Common myeloid progenitor, CD34-positive (primary cell): Measurements from ENCODE around the gene VAPA.
A peak's percentile ranks its signal among the peaks of the same experiment; 100 is the strongest.

ENCODE experiments used
- CTCF ChIA-PET: fragments of 350-600 bp; sonication (Branson Sonifier 250); formaldehyde crosslinking; loops from one replicate; lab custom pipeline; 2021; ENCODE audit warnings: antibody characterized with exemption; lab: Charles Lee
- POLR2A ChIA-PET: fragments of 350-600 bp; sonication (Branson Sonifier 250); formaldehyde crosslinking; loops from one replicate; lab custom pipeline; 2021; ENCODE audit warnings: antibody characterized with exemption; lab: Charles Lee
- DNase-seq, 3 donors: peaks; one replicate each; pipeline versions ENCODE4 v3.0.0 to v3.0.0-alpha.2; 2013
- H3K27ac ChIP-seq, 2 experiments: 1 replicate in 1 of 2; 2 replicates in 1 of 2; pipeline ENCODE4 v1.7.0; 2013; ENCODE audit warnings: inconsistent platforms in 2 of 2, low read length in 2 of 2, mild to moderate bottlenecking in 2 of 2, low read depth in 1 of 2, moderate library complexity in 1 of 2; ENCODE audit not compliant: severe bottlenecking in 2 of 2, insufficient read depth in 1 of 2, poor library complexity in 1 of 2
- H3K27me3 ChIP-seq, 5 experiments: replicated peaks in 2 of 5; 1 replicate in 3 of 5; 2 replicates in 2 of 5; pipeline versions ENCODE4 v1.6.1 to v1.7.0; 2013; ENCODE audit warnings: low read length in 4 of 5, mild to moderate bottlenecking in 2 of 5, moderate library complexity in 2 of 5, inconsistent platforms in 1 of 5; ENCODE audit not compliant: insufficient read depth in 5 of 5, control insufficient read depth in 4 of 5
- H3K36me3 ChIP-seq, 4 experiments: 1 replicate in 2 of 4; 2 replicates in 2 of 4; pipeline versions ENCODE4 v1.6.1 to v1.7.0; 2013; ENCODE audit warnings: low read length in 3 of 4, control low read depth in 1 of 4, mild to moderate bottlenecking in 1 of 4; ENCODE audit not compliant: control insufficient read depth in 4 of 4, insufficient read depth in 4 of 4
- H3K4me1 ChIP-seq, 4 experiments: 1 replicate in 3 of 4; 2 replicates in 1 of 4; pipeline versions ENCODE4 v1.6.1 to v1.7.1; 2013; ENCODE audit warnings: low read length in 3 of 4, mild to moderate bottlenecking in 3 of 4, control low read depth in 1 of 4, inconsistent platforms in 1 of 4, moderate library complexity in 1 of 4; ENCODE audit not compliant: control insufficient read depth in 4 of 4, insufficient read depth in 4 of 4; ENCODE audit errors: control extremely low read depth in 1 of 4
- H3K4me3 ChIP-seq, 7 experiments: 1 replicate in 4 of 7; 2 replicates in 3 of 7; pipeline versions ENCODE4 v1.5.1 to v1.7.0; 2013; ENCODE audit warnings: mild to moderate bottlenecking in 7 of 7, low read length in 6 of 7, moderate library complexity in 6 of 7, inconsistent platforms in 2 of 7, low read depth in 2 of 7, control low read depth in 1 of 7; ENCODE audit not compliant: insufficient read depth in 4 of 7, control insufficient read depth in 1 of 7; ENCODE audit errors: extremely low read depth in 1 of 7
- H3K9me3 ChIP-seq, 5 experiments: 1 replicate in 4 of 5; 2 replicates in 1 of 5; pipeline versions ENCODE4 v1.6.1 to v1.7.1; 2013; ENCODE audit warnings: low read length in 4 of 5, mild to moderate bottlenecking in 2 of 5, inconsistent platforms in 1 of 5, low read depth in 1 of 5, moderate library complexity in 1 of 5; ENCODE audit not compliant: control insufficient read depth in 4 of 5, insufficient read depth in 2 of 5; ENCODE audit errors: control extremely low read depth in 1 of 5
- WGBS: methylation state at CpG from one replicate; pipeline ENCODE4 v1.1.5; 2013; ENCODE audit not compliant: insufficient coverage; 5-methylcytosine and 5-hydroxymethylcytosine counted together

The VAPA gene

DNA sequence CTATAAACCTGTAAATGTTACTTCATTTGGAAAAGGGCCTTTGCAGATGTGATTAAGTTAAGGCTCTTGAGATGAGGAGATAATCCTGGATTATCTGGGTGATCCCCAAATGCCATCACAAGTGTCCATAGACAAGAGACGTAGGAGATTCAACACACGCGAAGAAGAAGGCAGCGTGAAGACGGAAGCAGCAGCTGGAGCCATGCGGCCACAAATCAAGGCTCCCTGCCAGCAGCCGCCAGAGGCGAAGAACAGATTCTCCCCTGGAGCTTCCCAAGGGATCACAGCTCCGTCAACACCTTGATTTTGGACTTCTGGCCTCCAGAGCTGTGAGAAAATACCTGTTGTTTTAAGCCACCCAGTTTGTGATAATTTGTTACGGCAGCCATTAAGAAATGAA lies 11.0 kb upstream of the VAPA start:
- Histone ChIP-seq H3K27me3 (no peaks in the 10 kb centered on the region), H3K9me3 (no peaks in the 10 kb centered on the region), H3K4me3 (no peak overlapping the region), H3K36me3 (no peaks in the 10 kb centered on the region), H3K4me1 (peaks cover 0 to 24% (median 0%) of the 10 kb centered on the region in 4 experiments), H3K27ac (no peak overlapping the region)
- CTCF ChIA-PET = no interaction called here
- DNase-seq = no peak
- POLR2A ChIA-PET = no interaction called here
- WGBS = 91% methylated on average over 9 of the region's 10 CpGs

DNA sequence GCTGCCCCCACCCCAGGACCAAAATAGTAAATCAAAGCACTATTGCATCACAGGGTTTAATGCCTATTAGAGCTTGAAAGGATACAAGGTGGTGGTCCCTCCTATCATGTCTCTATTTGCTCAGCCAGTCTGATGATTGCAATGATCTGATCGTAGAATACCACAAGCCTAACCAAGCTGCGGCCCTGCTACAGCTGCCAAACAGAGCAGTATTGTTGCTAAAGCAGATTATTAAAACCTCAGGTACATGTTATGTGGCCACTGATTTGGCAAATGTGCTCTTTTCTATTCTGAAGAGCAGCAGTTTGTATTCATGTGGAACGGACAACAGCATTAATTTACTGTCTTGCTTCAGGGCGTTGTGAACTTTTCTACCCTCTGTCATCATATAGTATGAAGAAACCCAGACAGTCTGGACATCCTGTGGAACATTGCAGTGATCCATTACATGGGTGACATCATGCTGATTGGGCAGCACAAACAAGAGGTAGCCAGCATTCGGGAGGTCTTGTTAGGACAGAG lies 8.4 kb upstream of the VAPA start:
- CTCF ChIA-PET = no interaction called here

DNA sequence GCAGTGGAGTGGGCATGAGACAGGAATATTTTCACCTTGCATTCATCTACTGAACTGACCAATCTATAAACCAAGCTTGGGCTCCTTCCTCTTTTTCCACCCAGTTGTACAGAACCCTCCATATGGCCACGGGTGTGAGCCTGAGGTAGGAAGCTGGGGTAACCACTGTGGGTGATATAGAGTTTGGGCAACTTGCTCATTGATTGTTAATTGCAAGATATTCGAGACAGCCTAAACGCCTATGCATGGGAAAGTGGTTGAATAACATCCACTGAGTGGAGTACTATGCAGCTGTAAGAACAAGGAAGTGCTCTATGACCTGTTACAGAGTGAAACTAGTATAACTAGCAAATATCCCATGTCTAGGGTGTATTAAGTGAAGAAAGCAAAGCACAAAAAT lies 7.3 kb upstream of the VAPA start:
- Histone ChIP-seq H3K4me3 (no peak overlapping the region), H3K9me3 (no peaks in the 10 kb centered on the region), H3K27me3 (no peaks in the 10 kb centered on the region), H3K4me1 (peaks cover 0 to 16% (median 0%) of the 10 kb centered on the region in 4 experiments), H3K36me3 (no peaks in the 10 kb centered on the region), H3K27ac (no peak overlapping the region)
- 83% methylated on average over 2 of the region's 3 CpGs for WGBS
- ChIA-PET CTCF (interaction anchor here (1.0 to 1.1 kb wide), 2 partner anchors 56 to 168 kb away, joined by 3 read pairs; no protein-coding TSS in a partner anchor), POLR2A (interaction anchor here (0.6 kb wide), 1 partner anchor 9 kb away, joined by 6 read pairs; no protein-coding TSS in a partner anchor)
- peak in 2 of 3 donors; percentile 39 to 51 for DNase-seq

More for the DNA sequence above, 8.4 kb upstream of the VAPA start:
- Histone ChIP-seq H3K36me3 (no peaks in the 10 kb centered on the region), H3K27ac (no peak overlapping the region), H3K9me3 (no peaks in the 10 kb centered on the region), H3K4me3 (no peak overlapping the region), H3K27me3 (no peaks in the 10 kb centered on the region), H3K4me1 (peaks cover 0 to 16% (median 0%) of the 10 kb centered on the region in 4 experiments)
- WGBS = 98% methylated on average over 5 of the region's 5 CpGs
- no peak for DNase-seq
- POLR2A ChIA-PET = no interaction called here

DNA sequence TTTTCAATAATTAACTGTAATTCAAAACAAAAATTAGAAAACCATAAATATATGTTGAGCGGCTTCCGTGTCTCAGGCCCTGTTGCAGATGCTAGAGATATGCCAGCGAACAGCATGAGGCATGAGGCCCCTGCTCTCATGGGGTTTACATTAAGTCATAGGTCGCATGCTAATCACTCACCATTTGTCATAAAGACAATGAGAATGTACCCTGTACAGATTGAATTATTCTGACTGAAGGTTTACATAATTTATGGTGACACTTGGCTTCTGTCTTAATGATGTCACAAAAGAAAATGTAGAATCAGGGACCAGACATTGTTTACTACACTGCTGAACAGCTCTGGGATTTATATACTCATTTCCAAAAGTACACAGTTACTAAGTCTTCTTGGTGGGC lies 5.9 kb upstream of the VAPA start:
- peaks cover 0 to 16% (median under 1%) of the 10 kb centered on the region in 4 experiments for H3K4me1 ChIP-seq
- H3K27me3 ChIP-seq = no peaks in the 10 kb centered on the region
- ChIA-PET POLR2A (interaction anchor here (0.6 kb wide), 2 partner anchors 64 to 850 kb away, joined by 3 read pairs; no protein-coding TSS in a partner anchor), CTCF (interaction anchor here (0.6 kb wide), 1 partner anchor 17 kb away, joined by 3 read pairs; no protein-coding TSS in a partner anchor)
- H3K36me3 ChIP-seq = no peaks in the 10 kb centered on the region
- no peaks in the 10 kb centered on the region for H3K9me3 ChIP-seq
- DNase-seq = no peak
- H3K4me3 ChIP-seq = no peak overlapping the region
- no peak overlapping the region for H3K27ac ChIP-seq
- 100% methylated on average over 3 of the region's 4 CpGs for WGBS

DNA sequence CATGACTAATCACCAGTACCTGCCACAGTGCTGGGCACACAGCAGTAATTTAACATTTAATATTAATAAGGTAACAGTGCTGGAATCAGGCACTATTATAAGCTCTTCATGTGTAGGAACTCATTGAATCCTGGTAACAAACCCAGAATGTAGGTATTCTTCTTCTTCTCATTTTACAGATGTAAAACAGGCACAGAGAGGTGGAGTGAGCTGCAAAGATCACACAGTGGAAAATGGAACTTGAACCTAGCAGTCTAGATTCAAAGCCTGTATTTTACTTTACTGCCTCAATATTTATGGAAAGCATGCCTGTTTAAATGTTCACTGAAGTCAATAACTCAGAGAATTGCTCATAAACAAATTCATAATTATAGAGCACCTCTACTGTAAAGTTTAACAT lies 3.7 kb upstream of the VAPA start:
- POLR2A ChIA-PET = no interaction called here

DNA sequence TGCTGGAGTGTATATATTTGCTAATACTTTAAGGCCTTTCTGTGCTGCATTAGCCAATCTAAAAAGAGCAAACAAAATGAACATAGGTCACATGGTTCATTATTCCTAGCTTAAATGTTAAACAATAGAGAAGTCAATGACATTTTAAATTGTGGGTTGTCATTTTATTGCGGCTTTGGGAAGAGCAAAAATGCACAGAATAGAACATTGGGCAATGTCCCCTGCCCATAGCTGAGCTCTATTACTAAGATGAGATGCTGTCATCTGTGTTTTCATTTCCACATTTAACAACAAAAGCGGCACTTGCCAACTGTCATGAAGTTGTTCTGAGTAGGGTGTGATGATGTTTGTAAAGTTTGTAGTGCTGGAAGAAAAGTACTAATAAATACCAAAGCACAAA lies 3.2 kb upstream of the VAPA start:
- WGBS = 100% methylated on average over 1 of the region's 2 CpGs
- Histone ChIP-seq H3K4me1 (peaks cover 4 to 23% (median 11%) of the 10 kb centered on the region in 4 experiments), H3K4me3 (no peak overlapping the region), H3K36me3 (no peaks in the 10 kb centered on the region), H3K9me3 (no peaks in the 10 kb centered on the region), H3K27me3 (no peaks in the 10 kb centered on the region), H3K27ac (no peak overlapping the region)
- CTCF ChIA-PET = no interaction called here
- DNase-seq = no peak
- POLR2A ChIA-PET = no interaction called here

More for the DNA sequence above, 3.7 kb upstream of the VAPA start:
- no peak for DNase-seq
- Histone ChIP-seq H3K4me3 (no peak overlapping the region), H3K27me3 (no peaks in the 10 kb centered on the region), H3K4me1 (peaks cover 4 to 20% (median 5%) of the 10 kb centered on the region in 4 experiments), H3K27ac (no peak overlapping the region), H3K9me3 (no peaks in the 10 kb centered on the region), H3K36me3 (no peaks in the 10 kb centered on the region)
- CTCF ChIA-PET = no interaction called here

DNA sequence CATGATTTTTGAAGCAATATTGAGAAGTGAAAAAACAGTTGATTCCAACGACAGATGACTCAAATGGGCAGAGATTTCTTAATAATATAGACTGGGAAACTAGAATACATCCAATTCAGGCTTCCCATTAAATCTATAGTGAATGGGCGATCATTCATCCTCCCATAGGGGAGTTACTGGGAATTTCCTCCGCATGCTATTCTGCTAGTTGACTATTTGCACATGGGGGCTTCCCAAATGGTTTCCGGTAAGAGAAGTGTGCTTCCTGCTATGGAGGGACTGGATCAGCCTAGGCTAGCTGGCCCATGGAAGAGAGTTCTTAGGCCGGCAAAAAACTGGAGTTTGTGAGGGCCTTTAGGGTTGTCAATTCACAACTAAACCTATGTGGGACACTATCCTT lies 2.6 kb upstream of the VAPA start:
- no peaks in the 10 kb centered on the region for H3K36me3 ChIP-seq
- no peak overlapping the region for H3K4me3 ChIP-seq
- no peaks in the 10 kb centered on the region for H3K9me3 ChIP-seq
- H3K27me3 ChIP-seq = no peaks in the 10 kb centered on the region
- DNase-seq = no peak
- peaks cover 10 to 24% (median 16%) of the 10 kb centered on the region in 4 experiments for H3K4me1 ChIP-seq
- ChIA-PET POLR2A (no interaction called here), CTCF (no interaction called here)
- no peak overlapping the region for H3K27ac ChIP-seq
- no CpG with 5 or more reads among the region's 5 CpGs for WGBS
